GM21619 (cell line): Measurements from ENCODE around the gene AGMAT.

Source experiments
- ATAC-seq: cut with Tn5 transposase; IDR thresholded peaks from one replicate; pipeline ENCODE4 v1.9.1; 2021; ENCODE audit not compliant: unreplicated experiment

The AGMAT gene

GRCh38 chr1:15584489-15585363 is at the start of gene AGMAT:
AGMAT (minus strand) TSS chr1:15585051; CDS start chr1:15584967, 84 bp downstream.
- ATAC-seq: peak; percentile 67

GRCh38 chr1:15633756-15634420 is 49.0 kb upstream of the AGMAT start:
- ATAC-seq: no peak

GRCh38 chr1:15628003-15628402 is 43.2 kb upstream of the AGMAT start:
- ATAC-seq: peak; percentile 31

GRCh38 chr1:15627343-15627988 is 42.6 kb upstream of the AGMAT start:
- ATAC-seq: peak; percentile 96

- no peak for ATAC-seq
These were observed 41.6 kb upstream of the AGMAT start for GRCh38 chr1:15626269-15626950.

GRCh38 chr1:15625056-15625917 is 40.4 kb upstream of the AGMAT start:
- no peak for ATAC-seq

GRCh38 chr1:15624133-15624714 is 39.4 kb upstream of the AGMAT start:
- ATAC-seq: no peak

- no peak for ATAC-seq
These were observed 38.6 kb upstream of the AGMAT start for GRCh38 chr1:15623435-15623834.

- no peak for ATAC-seq
These were observed 38.0 kb upstream of the AGMAT start for GRCh38 chr1:15622712-15623373.

GRCh38 chr1:15621975-15622374 is 37.1 kb upstream of the AGMAT start:
- no peak for ATAC-seq

- no peak for ATAC-seq
These were observed 36.2 kb upstream of the AGMAT start for GRCh38 chr1:15620902-15621682.

- no peak for ATAC-seq
These were observed 35.3 kb upstream of the AGMAT start for GRCh38 chr1:15620155-15620545.

GRCh38 chr1:15618655-15619525 is 34.0 kb upstream of the AGMAT start:
- ATAC-seq: no peak

GRCh38 chr1:15618077-15618654 is 33.3 kb upstream of the AGMAT start:
- peak; percentile 41 for ATAC-seq

- ATAC-seq: peak; percentile 53
These were observed 32.6 kb upstream of the AGMAT start, which contains the start of gene DDI2 for GRCh38 chr1:15617173-15618076. DDI2 (plus strand) TSS chr1:15617458; CDS start chr1:15617671, 213 bp downstream.
